ENCODE measurements around the gene HOXA4. TPM values are rescaled to one million over a fixed set of nuclear protein-coding genes. Genes with fewer than 3 reads are reported as not detected.
A peak's percentile ranks its signal among the peaks of the same experiment; 100 is the strongest.

Gene HOXA4
- total RNA-seq, 1 donor from 2014 or later = not detected

DNA sequence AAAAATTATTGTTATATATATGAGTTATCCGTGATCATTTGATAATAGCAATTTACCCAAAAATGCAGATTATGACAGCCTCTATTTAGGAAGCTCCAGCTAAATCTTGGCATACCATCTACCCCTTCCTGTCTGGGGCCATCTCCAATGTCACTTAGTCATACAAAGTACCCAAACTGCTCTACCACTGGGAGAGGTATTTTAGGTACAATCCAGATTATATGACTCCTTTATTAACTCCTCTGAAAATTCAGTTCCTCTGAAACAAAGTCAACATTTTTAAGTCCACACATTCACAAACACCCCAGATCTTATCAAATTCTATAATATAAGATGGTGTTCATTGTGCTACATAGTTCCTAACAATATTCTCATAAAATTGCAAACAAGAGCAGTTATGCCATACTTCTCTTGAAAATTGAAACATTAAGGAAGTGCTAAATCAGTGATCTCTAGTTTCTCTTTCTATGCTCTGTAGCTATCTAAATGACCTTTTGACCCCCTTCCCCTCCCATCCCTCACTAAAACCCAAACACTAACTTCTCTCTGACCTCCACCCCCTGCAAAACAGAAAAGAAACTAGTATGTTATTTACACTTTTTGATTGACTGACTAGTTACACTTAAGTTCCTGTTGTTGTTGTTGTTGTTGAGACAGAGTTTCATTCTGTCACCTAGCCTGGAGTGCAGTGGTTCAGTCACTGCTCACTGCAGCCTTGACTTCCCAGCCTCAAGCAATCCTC lies 51.2 kb downstream of the HOXA4 start:
- Mint-ChIP-seq H3K4me1 (ENCODE audit: low read depth, unreplicated experiment) (no peaks in the 10 kb centered on the region), H3K4me3 (ENCODE audit: unreplicated experiment) (no peak overlapping the region), H3K36me3 (ENCODE audit: unreplicated experiment) (no peaks in the 10 kb centered on the region), H3K27me3 (ENCODE audit: unreplicated experiment) (peaks cover 3% of the 10 kb centered on the region), H3K27ac (ENCODE audit: unreplicated experiment) (no peak overlapping the region), H3K9me3 (ENCODE audit: unreplicated experiment) (no peaks in the 10 kb centered on the region)
- TF ChIP-seq, protein P1, sequence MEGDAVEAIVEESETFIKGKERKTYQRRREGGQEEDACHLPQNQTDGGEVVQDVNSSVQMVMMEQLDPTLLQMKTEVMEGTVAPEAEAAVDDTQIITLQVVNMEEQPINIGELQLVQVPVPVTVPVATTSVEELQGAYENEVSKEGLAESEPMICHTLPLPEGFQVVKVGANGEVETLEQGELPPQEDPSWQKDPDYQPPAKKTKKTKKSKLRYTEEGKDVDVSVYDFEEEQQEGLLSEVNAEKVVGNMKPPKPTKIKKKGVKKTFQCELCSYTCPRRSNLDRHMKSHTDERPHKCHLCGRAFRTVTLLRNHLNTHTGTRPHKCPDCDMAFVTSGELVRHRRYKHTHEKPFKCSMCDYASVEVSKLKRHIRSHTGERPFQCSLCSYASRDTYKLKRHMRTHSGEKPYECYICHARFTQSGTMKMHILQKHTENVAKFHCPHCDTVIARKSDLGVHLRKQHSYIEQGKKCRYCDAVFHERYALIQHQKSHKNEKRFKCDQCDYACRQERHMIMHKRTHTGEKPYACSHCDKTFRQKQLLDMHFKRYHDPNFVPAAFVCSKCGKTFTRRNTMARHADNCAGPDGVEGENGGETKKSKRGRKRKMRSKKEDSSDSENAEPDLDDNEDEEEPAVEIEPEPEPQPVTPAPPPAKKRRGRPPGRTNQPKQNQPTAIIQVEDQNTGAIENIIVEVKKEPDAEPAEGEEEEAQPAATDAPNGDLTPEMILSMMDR (IDR thresholded peaks at IDR 0.05; ENCODE audit: partially characterized antibody, unreplicated experiment) = no peak
- no peak for DNase-seq

- TF ChIP-seq, protein P1 (IDR thresholded peaks at IDR 0.05; ENCODE audit: partially characterized antibody, unreplicated experiment) = no peak
- Mint-ChIP-seq H3K27ac (ENCODE audit: unreplicated experiment) (no peak overlapping the region), H3K36me3 (ENCODE audit: unreplicated experiment) (no peaks in the 10 kb centered on the region), H3K27me3 (ENCODE audit: unreplicated experiment) (peaks cover 3% of the 10 kb centered on the region), H3K4me1 (ENCODE audit: low read depth, unreplicated experiment) (no peaks in the 10 kb centered on the region), H3K9me3 (ENCODE audit: unreplicated experiment) (no peaks in the 10 kb centered on the region), H3K4me3 (ENCODE audit: unreplicated experiment) (no peak overlapping the region)
- no peak for DNase-seq
Measured at GRCh38 chr7:27078616-27079233, 51.8 kb downstream of the HOXA4 start.

Small RNA genes within 50 kb of the gene (microRNA-seq; reads per million reads assigned to microRNA genes)
- gene MIR196B (ENCODE audit: unreplicated experiment) = 3.0 reads per million, percentile 22 among the genes with 10 or more reads in this experiment

Other genes starting within 250 kb of the HOXA4 start
- gene HOXA1, start 34.8 kb downstream of the HOXA4 start, total RNA-seq (ENCODE audit: unreplicated experiment) = not detected
- gene HOXA2, start 28.1 kb downstream of the HOXA4 start, total RNA-seq (ENCODE audit: unreplicated experiment) = not detected
- not detected for gene HOXA5, start 12.9 kb upstream of the HOXA4 start, total RNA-seq (ENCODE audit: unreplicated experiment)
- not detected for gene HOXA6, start 17.0 kb upstream of the HOXA4 start, total RNA-seq (ENCODE audit: unreplicated experiment)
- not detected for gene HOXA3, start 21.8 kb upstream of the HOXA4 start, total RNA-seq (ENCODE audit: unreplicated experiment)
- gene HOXA7, start 25.9 kb upstream of the HOXA4 start, total RNA-seq (ENCODE audit: unreplicated experiment) = not detected
- not detected for gene HOXA9, start 34.8 kb upstream of the HOXA4 start, total RNA-seq (ENCODE audit: unreplicated experiment)
- not detected for gene HOXA10, start 43.6 kb upstream of the HOXA4 start, total RNA-seq (ENCODE audit: unreplicated experiment)
- gene HOXA11, start 54.5 kb upstream of the HOXA4 start, total RNA-seq (ENCODE audit: unreplicated experiment) = not detected
- gene HOXA13, start 69.3 kb upstream of the HOXA4 start, total RNA-seq (ENCODE audit: unreplicated experiment) = not detected
- gene EVX1, start 112.0 kb upstream of the HOXA4 start, total RNA-seq (ENCODE audit: unreplicated experiment) = 7.1 TPM